GM21447 (cell line): ENCODE data around the gene TBX5.

Source experiments
- ATAC-seq: cut with Tn5 transposase; IDR thresholded peaks from one replicate; pipeline ENCODE4 v1.9.1; 2021; ENCODE audit not compliant: unreplicated experiment

The TBX5 gene

GRCh38 chr12:114334395-114334794 is 71.5 kb downstream of the TBX5 start:
- no peak for ATAC-seq

- no peak for ATAC-seq
These were observed 77.7 kb downstream of the TBX5 start for GRCh38 chr12:114328292-114328691.

- ATAC-seq: no peak
These were observed 78.2 kb downstream of the TBX5 start for GRCh38 chr12:114327765-114328164.

- ATAC-seq: no peak
These were observed 84.4 kb downstream of the TBX5 start for GRCh38 chr12:114321524-114321923.

GRCh38 chr12:114320968-114321367 is 85.0 kb downstream of the TBX5 start:
- no peak for ATAC-seq

GRCh38 chr12:114320101-114320500 is 85.8 kb downstream of the TBX5 start:
- ATAC-seq: no peak

- no peak for ATAC-seq
These were observed 86.5 kb downstream of the TBX5 start for GRCh38 chr12:114319422-114319821.

GRCh38 chr12:114318984-114319383 is 87.0 kb downstream of the TBX5 start:
- no peak for ATAC-seq

- no peak for ATAC-seq
These were observed 89.9 kb downstream of the TBX5 start for GRCh38 chr12:114316076-114316475.

- ATAC-seq: no peak
These were observed 90.8 kb downstream of the TBX5 start for GRCh38 chr12:114314974-114315720.

- ATAC-seq: no peak
These were observed 91.5 kb downstream of the TBX5 start for GRCh38 chr12:114314403-114314802.

- no peak for ATAC-seq
These were observed 92.0 kb downstream of the TBX5 start for GRCh38 chr12:114313910-114314309.

GRCh38 chr12:114311974-114312373 is 94.0 kb downstream of the TBX5 start:
- no peak for ATAC-seq

GRCh38 chr12:114306646-114307045 is 99.3 kb downstream of the TBX5 start:
- ATAC-seq: no peak

GRCh38 chr12:114305446-114305845 is 100.5 kb downstream of the TBX5 start:
- no peak for ATAC-seq
